Activated CD8-positive, alpha-beta T cell treated with anti-CD3 and anti-CD28 coated beads for 36 hours (primary cell): Measurements from ENCODE around the gene IQGAP3. TPM values are rescaled to one million over a fixed set of nuclear protein-coding genes. Genes with fewer than 3 reads are reported as not detected.

Experiments used
- ATAC-seq: fragments of 200-7000 bp; cut with Tn5 transposase; one replicate; pipeline ENCODE4 v1.10.0; 2021; ENCODE audit warnings: mild to moderate bottlenecking, moderate library complexity
- CTCF ChIA-PET: fragments of 350-600 bp; sonication (Branson Sonifier 250); formaldehyde crosslinking; loops from one replicate; lab custom pipeline; 2021; ENCODE audit warnings: antibody characterized with exemption; lab: Charles Lee
- POLR2A ChIA-PET: fragments of 350-600 bp; sonication (Branson Sonifier 250); formaldehyde crosslinking; loops from one replicate; lab custom pipeline; 2021; ENCODE audit warnings: antibody characterized with exemption; lab: Charles Lee
- DNase-seq: peaks from one replicate; pipeline ENCODE4 v3.0.0-alpha.2; 2020
- H3K27ac Mint-ChIP-seq: one replicate; pipeline ENCODE4 v1.8.0; 2021; ENCODE audit warnings: mild to moderate bottlenecking, mixed read lengths
- H3K27me3 Mint-ChIP-seq: one replicate; pipeline ENCODE4 v1.8.0; 2021; ENCODE audit warnings: mixed read lengths
- H3K36me3 Mint-ChIP-seq: one replicate; pipeline ENCODE4 v1.8.0; 2021; ENCODE audit warnings: low read depth, mixed read lengths
- H3K4me1 Mint-ChIP-seq: one replicate; pipeline ENCODE4 v1.8.0; 2021; ENCODE audit warnings: low read depth, mixed read lengths
- H3K4me3 Mint-ChIP-seq: one replicate; pipeline ENCODE4 v1.8.0; 2021; ENCODE audit warnings: mild to moderate bottlenecking, moderate library complexity, mixed read lengths
- H3K9me3 Mint-ChIP-seq: one replicate; pipeline ENCODE4 v1.8.0; 2021; ENCODE audit warnings: mixed read lengths
- intact Hi-C: fragments of 100-400 bp; cut with micrococcal nuclease; formaldehyde crosslinking; loops from one replicate; pipeline ENCODE4 v1.10.0; 2022
- total RNA-seq, 2 experiments: library from RNA; stranded (reverse); gene quantifications; one replicate each; pipeline ENCODE4 v1.2.3, GENCODE V29; 2021
- TF ChIP-seq, protein P1 (sequence below): fragments of 200-600 bp; IDR thresholded peaks from one replicate; pipeline ENCODE4 v1.8.0; 2022; ENCODE audit warnings: antibody characterized with exemption, mild to moderate bottlenecking

Gene IQGAP3
- total RNA-seq, 2 experiments from 2014 or later, result 14.4 to 14.9 TPM

DNA sequence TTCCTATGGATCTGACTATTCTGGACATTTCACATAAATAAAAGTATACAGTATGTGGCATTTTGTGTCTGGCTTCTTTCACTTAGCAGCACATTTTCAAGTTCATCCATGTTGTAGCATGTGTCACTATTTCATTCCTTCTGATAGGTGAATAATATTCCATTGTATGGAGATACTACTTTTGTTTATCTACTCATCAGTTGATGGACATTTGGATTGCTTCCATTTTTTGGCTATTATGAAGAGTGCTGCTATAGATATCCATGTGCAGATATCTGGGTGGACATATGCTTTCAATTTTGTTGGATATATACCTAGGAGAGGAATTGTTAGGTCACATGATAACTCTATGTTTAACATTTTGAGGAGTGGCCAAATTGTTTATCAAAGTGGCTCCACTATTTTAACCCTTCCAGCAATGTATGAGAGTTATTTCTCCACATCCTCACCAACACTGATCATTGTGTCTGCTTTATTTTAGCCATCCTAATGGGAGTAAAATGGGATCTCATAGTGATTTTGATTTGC is 49.9 kb downstream of the IQGAP3 start:
- Mint-ChIP-seq H3K4me3 (no peak overlapping the region), H3K36me3 (peaks cover 2% of the 10 kb centered on the region), H3K27me3 (no peaks in the 10 kb centered on the region), H3K4me1 (peaks cover 28% of the 10 kb centered on the region), H3K9me3 (no peaks in the 10 kb centered on the region), H3K27ac (no peak overlapping the region)
- intact Hi-C loops, result no loop called here
- ChIA-PET CTCF (interaction anchor here (3.1 to 4.2 kb wide), 3 partner anchors 14 to 77 kb away, joined by 10 to 35 read pairs (median 12); no protein-coding TSS in a partner anchor), POLR2A (interaction anchor here (1.0 to 1.2 kb wide), 2 partner anchors 15 to 17 kb away, joined by 3 to 4 read pairs; no protein-coding TSS in a partner anchor)
- no peak for DNase-seq
- ATAC-seq, result no peak
- TF ChIP-seq, protein P1, sequence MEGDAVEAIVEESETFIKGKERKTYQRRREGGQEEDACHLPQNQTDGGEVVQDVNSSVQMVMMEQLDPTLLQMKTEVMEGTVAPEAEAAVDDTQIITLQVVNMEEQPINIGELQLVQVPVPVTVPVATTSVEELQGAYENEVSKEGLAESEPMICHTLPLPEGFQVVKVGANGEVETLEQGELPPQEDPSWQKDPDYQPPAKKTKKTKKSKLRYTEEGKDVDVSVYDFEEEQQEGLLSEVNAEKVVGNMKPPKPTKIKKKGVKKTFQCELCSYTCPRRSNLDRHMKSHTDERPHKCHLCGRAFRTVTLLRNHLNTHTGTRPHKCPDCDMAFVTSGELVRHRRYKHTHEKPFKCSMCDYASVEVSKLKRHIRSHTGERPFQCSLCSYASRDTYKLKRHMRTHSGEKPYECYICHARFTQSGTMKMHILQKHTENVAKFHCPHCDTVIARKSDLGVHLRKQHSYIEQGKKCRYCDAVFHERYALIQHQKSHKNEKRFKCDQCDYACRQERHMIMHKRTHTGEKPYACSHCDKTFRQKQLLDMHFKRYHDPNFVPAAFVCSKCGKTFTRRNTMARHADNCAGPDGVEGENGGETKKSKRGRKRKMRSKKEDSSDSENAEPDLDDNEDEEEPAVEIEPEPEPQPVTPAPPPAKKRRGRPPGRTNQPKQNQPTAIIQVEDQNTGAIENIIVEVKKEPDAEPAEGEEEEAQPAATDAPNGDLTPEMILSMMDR, result no peak

DNA sequence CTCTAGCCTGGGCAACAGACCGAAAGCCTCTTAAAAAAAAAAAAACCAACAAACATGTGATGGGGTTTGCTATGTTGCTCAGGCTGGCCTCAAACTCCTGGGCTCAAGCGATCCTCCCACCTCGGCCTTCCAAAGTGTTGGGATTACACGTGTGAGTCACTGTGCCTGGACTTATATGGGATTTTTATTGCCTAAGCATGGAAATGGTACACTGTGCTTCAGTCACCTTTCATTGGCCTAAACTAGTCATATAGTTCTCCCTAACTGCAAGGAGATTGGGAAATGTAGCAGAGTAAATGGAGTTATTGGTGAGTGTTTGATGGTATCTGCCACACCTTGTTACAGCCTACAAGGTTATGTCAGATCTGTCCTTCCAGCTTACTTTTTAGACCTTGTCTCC is 54.6 kb downstream of the IQGAP3 start:
- no peak overlapping the region for H3K4me3 Mint-ChIP-seq
- intact Hi-C loops, result no loop called here
- H3K4me1 Mint-ChIP-seq, result no peaks in the 10 kb centered on the region
- no peak for DNase-seq
- TF ChIP-seq, protein P1, result no peak
- ChIA-PET CTCF (interaction anchor here (1.0 to 3.1 kb wide), 3 partner anchors 10 to 90 kb away, joined by 3 to 10 read pairs (median 3); no protein-coding TSS in a partner anchor), POLR2A (interaction anchor here (0.6 to 1.1 kb wide), 2 partner anchors 64 to 73 kb away, joined by 3 read pairs; partner anchors contain the start of gene NAXE)
- H3K36me3 Mint-ChIP-seq, result no peaks in the 10 kb centered on the region
- no peak for ATAC-seq
- H3K27me3 Mint-ChIP-seq, result no peaks in the 10 kb centered on the region
- H3K27ac Mint-ChIP-seq, result no peak overlapping the region
- no peaks in the 10 kb centered on the region for H3K9me3 Mint-ChIP-seq

DNA sequence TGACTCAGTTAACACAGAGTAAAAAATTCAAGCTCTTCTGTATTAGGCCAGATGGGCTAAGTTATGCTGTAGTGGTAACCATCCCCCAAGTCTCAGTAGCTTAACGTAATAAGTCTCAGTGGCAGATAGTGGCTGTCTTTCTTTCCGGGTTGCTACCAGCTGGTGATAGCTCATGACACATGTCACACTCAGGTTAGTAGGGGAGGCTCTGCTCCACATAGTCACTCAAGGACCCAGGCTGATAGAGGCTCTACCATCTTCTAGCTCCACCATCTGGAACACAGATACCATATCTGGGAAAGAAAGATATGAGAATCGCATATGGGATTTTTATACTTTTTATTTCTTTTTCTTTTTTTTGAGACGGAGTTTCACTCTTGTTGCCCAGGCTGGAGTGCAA is 55.5 kb downstream of the IQGAP3 start:
- Mint-ChIP-seq H3K4me1 (peaks cover 5% of the 10 kb centered on the region), H3K27ac (no peak overlapping the region), H3K27me3 (no peaks in the 10 kb centered on the region), H3K4me3 (no peak overlapping the region), H3K9me3 (no peaks in the 10 kb centered on the region), H3K36me3 (no peaks in the 10 kb centered on the region)
- ChIA-PET POLR2A (interaction anchor here (0.6 to 1.1 kb wide), 4 partner anchors 29 to 116 kb away, joined by 3 to 4 read pairs (median 3); partner anchors contain the start of gene NAXE), CTCF (interaction anchor here (1.0 to 3.1 kb wide), 5 partner anchors 9 to 131 kb away, joined by 3 to 10 read pairs (median 3); no protein-coding TSS in a partner anchor)
- DNase-seq, result no peak
- intact Hi-C loops, result no loop called here
- no peak for ATAC-seq
- TF ChIP-seq, protein P1, result no peak

DNA sequence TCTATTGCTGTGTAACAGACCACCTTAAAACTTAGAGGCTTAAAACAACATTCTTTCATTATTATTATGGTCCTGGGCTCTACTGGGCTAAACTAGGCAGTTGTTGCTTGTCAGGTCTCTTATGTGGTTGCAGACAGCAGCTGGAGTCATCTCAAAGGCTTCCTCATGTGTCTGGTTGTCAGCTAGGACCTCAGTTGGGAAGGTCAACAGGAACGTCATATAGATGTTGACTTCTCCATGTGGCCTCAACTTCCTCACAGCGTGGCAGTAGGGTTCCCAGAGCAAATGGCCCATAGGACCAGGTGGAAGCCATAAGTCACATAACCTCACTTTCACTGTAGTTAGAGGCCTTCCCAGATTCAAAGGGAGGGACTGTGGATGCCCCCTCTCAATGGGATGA is 56.4 kb downstream of the IQGAP3 start:
- ATAC-seq (no peak), DNase-seq (no peak)
- Mint-ChIP-seq H3K4me3 (no peak overlapping the region), H3K9me3 (no peaks in the 10 kb centered on the region), H3K36me3 (no peaks in the 10 kb centered on the region), H3K27ac (no peak overlapping the region), H3K27me3 (no peaks in the 10 kb centered on the region), H3K4me1 (peaks cover 7% of the 10 kb centered on the region)
- POLR2A ChIA-PET, result interaction anchor here (0.9 to 1.4 kb wide), 2 partner anchors 13 to 16 kb away, joined by 3 read pairs; no protein-coding TSS in a partner anchor
- CTCF ChIA-PET, result interaction anchor here (1.2 to 3.1 kb wide), 3 partner anchors 35 to 130 kb away, joined by 3 to 10 read pairs (median 3); no protein-coding TSS in a partner anchor
- TF ChIP-seq, protein P1, result no peak
- intact Hi-C loops, result no loop called here

GRCh38 chr1:156513185-156513584 is 59.2 kb downstream of the IQGAP3 start:
- H3K4me1 Mint-ChIP-seq, result peaks cover 15% of the 10 kb centered on the region
- intact Hi-C loops, result no loop called here

More at GRCh38 chr1:156513185-156513584, 59.2 kb downstream of the IQGAP3 start:
- Mint-ChIP-seq H3K36me3 (no peaks in the 10 kb centered on the region), H3K27ac (no peak overlapping the region), H3K9me3 (no peaks in the 10 kb centered on the region), H3K27me3 (no peaks in the 10 kb centered on the region), H3K4me3 (no peak overlapping the region)
- ChIA-PET CTCF (no interaction called here), POLR2A (interaction anchor here (0.7 to 1.3 kb wide), 3 partner anchors 12 to 67 kb away, joined by 3 to 5 read pairs (median 4); partner anchors contain the start of genes MEF2D and TTC24)
- TF ChIP-seq, protein P1, result no peak
- DNase-seq (no peak), ATAC-seq (no peak)
